ENCODE measurements around the gene NDE1.
"Not testable (repeated sequence)": the region's sequence is repeated elsewhere in the genome, so short reads cannot be mapped to it uniquely, and the experiment has no call there.

Gene NDE1

DNA sequence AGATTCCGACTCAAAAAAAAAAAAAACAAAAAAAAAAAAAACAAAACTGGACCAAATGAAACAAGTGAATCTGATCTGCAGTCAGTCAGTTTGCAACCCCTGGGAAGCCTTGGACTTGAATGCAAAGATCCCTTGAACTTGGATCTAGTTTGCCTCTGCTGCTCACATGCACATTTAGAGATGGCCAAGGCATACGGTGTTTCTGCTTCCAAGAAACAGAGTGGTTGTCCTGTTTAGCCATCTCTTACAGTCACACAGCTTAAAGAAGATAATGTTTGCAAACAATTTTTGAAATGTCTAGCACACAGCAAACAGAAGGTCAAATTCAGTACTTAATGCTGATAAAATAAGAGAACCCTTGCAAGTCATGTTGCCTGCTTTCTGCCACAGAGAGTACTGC lies 4.5 kb downstream of the NDE1 start:
- Mint-ChIP-seq H3K36me3 (peaks cover 4% of the 10 kb centered on the region), H3K4me3 (no peak overlapping the region), H3K4me1 (ENCODE audit: low read depth) (peaks cover 56% of the 10 kb centered on the region), H3K9me3 (ENCODE audit: low read depth) (no peaks in the 10 kb centered on the region), H3K27me3 (no peaks in the 10 kb centered on the region), H3K27ac (no peak overlapping the region)

DNA sequence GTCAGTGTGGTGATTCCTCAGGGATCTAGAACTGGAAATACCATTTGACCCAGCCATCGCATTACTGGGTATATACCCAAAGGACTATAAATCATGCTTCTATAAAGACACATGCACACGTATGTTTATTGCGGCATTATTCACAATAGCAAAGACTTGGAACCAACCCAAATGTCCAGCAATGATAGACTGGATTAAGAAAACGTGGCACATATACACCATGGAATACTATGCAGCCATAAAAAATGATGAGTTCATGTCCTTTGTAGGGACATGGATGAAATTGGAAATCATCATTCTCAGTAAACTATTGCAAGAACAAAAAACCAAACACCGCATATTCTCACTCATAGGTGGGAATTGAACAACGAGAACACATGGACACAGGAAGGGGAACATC lies 5.5 kb downstream of the NDE1 start:
- not testable (repeated sequence) for H3K9me3 Mint-ChIP-seq (ENCODE audit: low read depth); H3K36me3 Mint-ChIP-seq; H3K27me3 Mint-ChIP-seq; H3K27ac Mint-ChIP-seq; H3K4me3 Mint-ChIP-seq
- peaks cover 64% of the 10 kb centered on the region for H3K4me1 Mint-ChIP-seq (ENCODE audit: low read depth)

DNA sequence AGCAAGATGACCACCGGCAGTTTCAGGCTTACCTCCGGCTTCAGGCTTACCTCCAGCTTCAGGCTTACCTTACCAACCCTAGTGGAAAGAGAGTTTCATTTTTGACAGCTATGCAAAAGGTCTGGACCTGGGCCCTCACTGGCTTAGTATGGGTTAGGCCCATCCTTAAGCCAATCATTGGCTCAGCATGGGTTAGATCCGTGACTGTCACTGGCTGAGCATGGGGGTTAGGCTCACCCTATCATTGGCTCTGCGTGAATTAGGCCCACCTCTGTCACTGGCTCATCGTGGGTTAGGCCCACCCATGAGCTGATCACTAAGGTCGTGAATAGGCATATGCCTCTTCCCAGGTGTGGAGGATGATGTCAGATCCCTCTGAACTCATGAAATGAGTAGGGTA lies 8.1 kb downstream of the NDE1 start:
- no peaks in the 10 kb centered on the region for H3K9me3 Mint-ChIP-seq (ENCODE audit: low read depth)
- no peaks in the 10 kb centered on the region for H3K27me3 Mint-ChIP-seq
- peaks cover 4% of the 10 kb centered on the region for H3K36me3 Mint-ChIP-seq
- H3K27ac Mint-ChIP-seq: peak overlapping the region; percentile 82
- H3K4me3 Mint-ChIP-seq: peak overlapping the region; percentile 31
- peaks cover 61% of the 10 kb centered on the region for H3K4me1 Mint-ChIP-seq (ENCODE audit: low read depth)

DNA sequence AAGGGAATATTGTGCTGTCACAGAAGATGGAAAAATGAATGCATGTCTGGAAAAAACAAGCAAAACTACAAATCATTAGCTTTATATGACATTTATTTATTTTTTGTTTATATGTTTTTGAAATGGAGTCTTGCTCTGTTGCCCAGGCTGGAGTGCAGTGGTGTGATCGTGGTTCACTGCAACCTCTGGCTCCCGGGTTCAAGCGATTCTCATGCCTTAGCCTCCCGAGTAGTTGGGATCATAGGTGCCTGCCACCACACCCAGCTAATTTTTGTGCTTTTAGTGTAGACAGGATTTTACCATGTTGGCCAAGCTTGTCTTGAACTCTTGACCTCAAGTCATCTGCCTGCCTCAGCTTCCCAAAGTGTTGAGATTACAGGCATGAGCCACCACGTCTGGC lies 8.5 kb downstream of the NDE1 start:
- H3K36me3 Mint-ChIP-seq: peaks cover 4% of the 10 kb centered on the region
- H3K4me1 Mint-ChIP-seq (ENCODE audit: low read depth): peaks cover 57% of the 10 kb centered on the region
- H3K27me3 Mint-ChIP-seq: no peaks in the 10 kb centered on the region
- H3K9me3 Mint-ChIP-seq (ENCODE audit: low read depth): no peaks in the 10 kb centered on the region
- peak overlapping the region; percentile 64 for H3K4me3 Mint-ChIP-seq
- peak overlapping the region; percentile 95 for H3K27ac Mint-ChIP-seq

DNA sequence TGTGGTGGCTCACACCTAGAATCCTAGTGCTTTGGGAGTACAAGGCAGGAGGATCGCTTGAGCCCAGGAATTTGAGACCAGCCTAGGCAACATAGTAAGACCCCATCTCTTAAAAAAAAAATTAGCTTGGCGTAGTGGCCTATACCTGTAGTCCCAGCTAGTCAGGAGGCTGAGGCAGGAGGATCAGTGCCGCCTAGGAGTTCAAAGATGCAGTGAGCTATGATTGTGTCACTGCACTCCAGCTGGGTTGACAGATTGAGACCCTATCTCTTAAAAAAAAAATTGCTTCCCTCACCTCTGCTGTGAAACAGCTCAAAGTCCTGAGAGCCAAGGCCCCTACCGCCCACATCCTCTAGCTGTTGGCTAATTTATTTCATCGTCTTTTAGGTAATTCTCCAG lies 10.2 kb downstream of the NDE1 start:
- Mint-ChIP-seq H3K4me1 (ENCODE audit: low read depth) (peaks cover 50% of the 10 kb centered on the region), H3K27me3 (no peaks in the 10 kb centered on the region), H3K4me3 (peak overlapping the region; percentile 38), H3K9me3 (ENCODE audit: low read depth) (no peaks in the 10 kb centered on the region), H3K36me3 (peaks cover 4% of the 10 kb centered on the region), H3K27ac (peak overlapping the region; percentile 86)

GRCh38 chr16:15665107-15665506 lies 15.1 kb downstream of the NDE1 start:
- H3K27me3 Mint-ChIP-seq: no peaks in the 10 kb centered on the region
- H3K4me1 Mint-ChIP-seq (ENCODE audit: low read depth): peaks cover 20% of the 10 kb centered on the region
- no peak overlapping the region for H3K27ac Mint-ChIP-seq
- peaks cover 2% of the 10 kb centered on the region for H3K36me3 Mint-ChIP-seq
- H3K4me3 Mint-ChIP-seq: no peak overlapping the region
- no peaks in the 10 kb centered on the region for H3K9me3 Mint-ChIP-seq (ENCODE audit: low read depth)

GRCh38 chr16:15667091-15667742 lies 17.2 kb downstream of the NDE1 start:
- Mint-ChIP-seq H3K4me3 (no peak overlapping the region), H3K9me3 (ENCODE audit: low read depth) (no peaks in the 10 kb centered on the region), H3K36me3 (peaks cover 5% of the 10 kb centered on the region), H3K27me3 (no peaks in the 10 kb centered on the region), H3K27ac (no peak overlapping the region), H3K4me1 (ENCODE audit: low read depth) (peaks cover 16% of the 10 kb centered on the region)

DNA sequence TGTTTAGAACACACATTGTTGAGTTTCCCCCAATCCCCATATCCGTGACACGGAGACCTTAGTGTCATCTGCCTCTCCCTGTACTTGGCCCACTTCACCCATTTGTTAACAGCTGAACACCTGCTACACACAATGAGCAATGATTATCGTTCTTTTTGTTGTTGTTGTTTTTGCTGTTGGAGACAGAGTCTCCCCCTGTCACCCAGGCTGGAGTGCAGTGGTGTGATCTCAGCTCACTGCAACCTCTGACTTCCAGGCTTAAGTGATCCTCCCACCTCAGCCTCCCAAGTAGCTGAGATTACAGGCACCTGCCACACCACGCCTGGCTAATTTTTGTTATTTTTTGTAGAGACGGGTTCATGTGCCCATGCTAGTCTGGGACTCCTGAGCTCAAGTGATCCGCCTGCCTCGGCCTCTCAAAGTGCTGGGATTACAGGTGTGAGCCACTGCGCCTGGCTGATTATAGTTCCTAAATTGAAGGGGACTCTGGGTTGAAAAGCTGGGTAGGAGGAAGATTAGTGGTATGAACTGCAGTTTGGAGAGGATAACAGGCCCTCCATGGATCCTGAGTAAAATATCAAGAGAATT lies 21.6 kb downstream of the NDE1 start:
- peaks cover 43% of the 10 kb centered on the region for H3K4me1 Mint-ChIP-seq (ENCODE audit: low read depth)
- H3K27me3 Mint-ChIP-seq: no peaks in the 10 kb centered on the region
- H3K9me3 Mint-ChIP-seq (ENCODE audit: low read depth): no peaks in the 10 kb centered on the region
- H3K4me3 Mint-ChIP-seq: peak overlapping the region; percentile 20
- H3K36me3 Mint-ChIP-seq: peaks cover 5% of the 10 kb centered on the region
- H3K27ac Mint-ChIP-seq: peak overlapping the region; percentile 96

- Mint-ChIP-seq H3K27ac (peak overlapping the region; percentile 96), H3K4me3 (peak overlapping the region; percentile 78), H3K4me1 (ENCODE audit: low read depth) (peaks cover 46% of the 10 kb centered on the region)
- not testable (repeated sequence) for H3K27me3 Mint-ChIP-seq; H3K9me3 Mint-ChIP-seq (ENCODE audit: low read depth); H3K36me3 Mint-ChIP-seq
These were observed 22.1 kb downstream of the NDE1 start for GRCh38 chr16:15672127-15672513.

GRCh38 chr16:15672514-15673167 lies 22.6 kb downstream of the NDE1 start:
- Mint-ChIP-seq H3K4me3 (peak overlapping the region; percentile 78), H3K36me3 (peaks cover 5% of the 10 kb centered on the region), H3K27ac (peak overlapping the region; percentile 96), H3K4me1 (ENCODE audit: low read depth) (peaks cover 46% of the 10 kb centered on the region), H3K27me3 (no peaks in the 10 kb centered on the region), H3K9me3 (ENCODE audit: low read depth) (no peaks in the 10 kb centered on the region)

- Mint-ChIP-seq H3K4me1 (ENCODE audit: low read depth) (peaks cover 46% of the 10 kb centered on the region), H3K27me3 (no peaks in the 10 kb centered on the region), H3K36me3 (peaks cover 5% of the 10 kb centered on the region), H3K9me3 (ENCODE audit: low read depth) (no peaks in the 10 kb centered on the region), H3K4me3 (no peak overlapping the region), H3K27ac (peak overlapping the region; percentile 96)
These were observed 24.5 kb downstream of the NDE1 start for GRCh38 chr16:15674571-15674970.

DNA sequence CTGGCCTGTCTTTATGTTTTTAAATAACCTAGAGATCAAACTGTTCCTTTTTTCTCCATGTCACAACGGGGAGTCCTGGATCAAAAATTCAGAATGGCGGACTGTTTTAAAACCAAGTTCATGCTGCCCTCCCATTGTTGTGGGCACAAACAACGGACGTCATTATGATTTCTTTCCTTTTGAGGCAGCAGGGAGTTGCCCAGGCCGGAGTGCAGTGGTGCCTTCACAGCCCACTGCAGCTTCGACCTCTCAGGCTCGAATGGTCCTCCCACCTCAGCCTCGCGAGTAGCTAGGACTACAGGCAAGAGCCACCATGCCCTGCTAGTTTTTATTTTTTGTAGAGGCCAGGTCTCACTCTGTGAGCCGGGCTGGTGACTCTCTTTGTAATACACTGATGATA lies 26.5 kb downstream of the NDE1 start:
- peaks cover 4% of the 10 kb centered on the region for H3K36me3 Mint-ChIP-seq
- H3K9me3 Mint-ChIP-seq (ENCODE audit: low read depth): no peaks in the 10 kb centered on the region
- no peak overlapping the region for H3K27ac Mint-ChIP-seq
- no peak overlapping the region for H3K4me3 Mint-ChIP-seq
- H3K27me3 Mint-ChIP-seq: no peaks in the 10 kb centered on the region
- H3K4me1 Mint-ChIP-seq (ENCODE audit: low read depth): peaks cover 44% of the 10 kb centered on the region

GRCh38 chr16:15677447-15677846 lies 27.4 kb downstream of the NDE1 start:
- Mint-ChIP-seq H3K27ac (no peak overlapping the region), H3K4me3 (no peak overlapping the region), H3K36me3 (peaks cover 4% of the 10 kb centered on the region), H3K9me3 (ENCODE audit: low read depth) (no peaks in the 10 kb centered on the region), H3K27me3 (no peaks in the 10 kb centered on the region), H3K4me1 (ENCODE audit: low read depth) (peaks cover 40% of the 10 kb centered on the region)

GRCh38 chr16:15682105-15682570 lies 32.1 kb downstream of the NDE1 start:
- H3K9me3 Mint-ChIP-seq (ENCODE audit: low read depth): no peaks in the 10 kb centered on the region
- no peaks in the 10 kb centered on the region for H3K27me3 Mint-ChIP-seq
- H3K36me3 Mint-ChIP-seq: peaks cover 8% of the 10 kb centered on the region
- peak overlapping the region; percentile 58 for H3K27ac Mint-ChIP-seq
- H3K4me1 Mint-ChIP-seq (ENCODE audit: low read depth): peaks cover 13% of the 10 kb centered on the region
- H3K4me3 Mint-ChIP-seq: no peak overlapping the region

GRCh38 chr16:15686287-15686686 lies 36.2 kb downstream of the NDE1 start:
- Mint-ChIP-seq H3K27me3 (no peaks in the 10 kb centered on the region), H3K27ac (no peak overlapping the region), H3K9me3 (ENCODE audit: low read depth) (no peaks in the 10 kb centered on the region), H3K36me3 (peaks cover 10% of the 10 kb centered on the region), H3K4me3 (no peak overlapping the region), H3K4me1 (ENCODE audit: low read depth) (peaks cover 10% of the 10 kb centered on the region)

All from activated naive CD8-positive, alpha-beta T cell (primary cell).